ENCODE data around the gene FZD2. TPM values are rescaled to one million over a fixed set of nuclear protein-coding genes. Genes with fewer than 3 reads are reported as not detected.

Gene FZD2
- total and polyA plus RNA-seq, 9 of the 15 experiments (the other 6 are each of a cell fraction or from before 2014, with no cell fraction given) = 0.03 to 4.5 (median 1.1) TPM; not detected in 1

GRCh38 chr17:44564429-44564828 lies 7.1 kb downstream of the FZD2 start:
- FAIRE-seq = no peak

More at GRCh38 chr17:44564429-44564828, 7.1 kb downstream of the FZD2 start:
- H2AFZ ChIP-seq (ENCODE audit: low read depth, low read length) = no peak overlapping the region
- H3K4me2 ChIP-seq (ENCODE audit: insufficient read depth, low read length) = no peak overlapping the region
- peaks cover 5% of the 10 kb centered on the region for H3K9me3 ChIP-seq (replicated peaks; ENCODE audit: control insufficient read depth, insufficient read depth, low read depth, low read length)
- H3K4me3 ChIP-seq = no peak overlapping the region
- ATAC-seq (peak; percentile 48; the same call in 1 of the 3 replicates), DNase-seq (ENCODE audit: extremely low read depth in 1 of 4, low spot score in 3 of 4) (no peak)
- in situ Hi-C loops (cut with MboI) = no loop called here
- TF ChIP-seq CTCF (IDR thresholded peaks at IDR 0.05 in 2 of 3, conservative IDR thresholded peaks at IDR 0.05 in 1 of 3; ENCODE audit: insufficient read depth in 2 of 3, low read depth in 1 of 3, low read length in 3 of 3) = peak in 2 of 3 experiments; percentile 22 to 71; a peak in 4 of 6 replicates
- no peak for TF ChIP-seq SRSF9 (IDR thresholded peaks at IDR 0.05; ENCODE audit: borderline replicate concordance, low read depth, low read length)
- no peaks in the 10 kb centered on the region for H3K36me3 ChIP-seq (ENCODE audit: control insufficient read depth, insufficient read depth, low read length)
- H3K27ac ChIP-seq (ENCODE audit: extremely low read depth, low read depth, low read length) = no peak overlapping the region
- CTCF ChIA-PET (ENCODE audit: low intra/inter-chr PET ratio) = no interaction called here
- POLR2A ChIA-PET = no interaction called here
- WGBS (ENCODE audit: insufficient coverage, low coverage, missing lambda C conversion rate) = 20% methylated on average over 7 of the region's 7 CpGs
- intact Hi-C loops (cut with micrococcal nuclease) = no loop called here
- H3K4me1 ChIP-seq (replicated peaks in 1 of 2; ENCODE audit: control insufficient read depth in 2 of 2, insufficient read depth in 2 of 2, low read length in 2 of 2) = peaks cover 15 to 17% of the 10 kb centered on the region in 2 experiments; a peak in 4 of 5 replicates
- H3K9ac ChIP-seq (ENCODE audit: insufficient read depth in 1 of 2, low read depth in 2 of 2, low read length in 2 of 2) = no peak overlapping the region
- no TSS peak for BruUV-seq (replicated peaks)
- no peaks in the 10 kb centered on the region for H3K27me3 ChIP-seq (ENCODE audit: control insufficient read depth in 2 of 2, insufficient read depth in 2 of 2, low read length in 2 of 2)
- no peaks in the 10 kb centered on the region for H3K9me1 ChIP-seq (ENCODE audit: control insufficient read depth, insufficient read depth, low read length)
- H3K79me2 ChIP-seq (ENCODE audit: control insufficient read depth, insufficient read depth, low read length) = no peaks in the 10 kb centered on the region
- H4K20me1 ChIP-seq (replicated peaks; ENCODE audit: control insufficient read depth, insufficient read depth, low read length) = no peaks in the 10 kb centered on the region

Data from K562 (cell line).